Loucy (cell line): ENCODE data around the gene FUOM.

Source experiments
- H2AFZ ChIP-seq: fragments of 200-600 bp; sonication (generic); 2 replicates; pipeline ENCODE4 v1.6.0; 2016; ENCODE audit warnings: antibody characterized with exemption, mild to moderate bottlenecking, low read length, moderate library complexity
- H3F3A ChIP-seq: fragments of 200-600 bp; 2 replicates; pipeline ENCODE4 v1.6.0; 2016; ENCODE audit warnings: antibody characterized with exemption, low read depth, mild to moderate bottlenecking
- H3K27me3 ChIP-seq: fragments of 200-600 bp; sonication (generic); 2 replicates; pipeline ENCODE4 v1.6.1; 2014; ENCODE audit warnings: low read length, mild to moderate bottlenecking; ENCODE audit not compliant: insufficient read depth, poor library complexity, severe bottlenecking
- H3K36me3 ChIP-seq: fragments of 200-600 bp; sonication (generic); 2 replicates; pipeline ENCODE4 v1.6.1; 2016; ENCODE audit warnings: low read length; ENCODE audit not compliant: insufficient read depth
- H3K4me1 ChIP-seq: fragments of 200-600 bp; sonication (generic); 2 replicates; pipeline ENCODE4 v1.5.1; 2014; ENCODE audit warnings: low read length, mild to moderate bottlenecking; ENCODE audit not compliant: insufficient read depth, poor library complexity, severe bottlenecking
- H3K4me2 ChIP-seq: fragments of 200-600 bp; sonication (generic); 2 replicates; pipeline ENCODE4 v1.6.0; 2014; ENCODE audit warnings: antibody characterized with exemption, low read length, low read depth, mild to moderate bottlenecking; ENCODE audit not compliant: poor library complexity, severe bottlenecking
- H3K4me3 ChIP-seq: fragments of 200-600 bp; sonication (generic); 2 replicates; pipeline ENCODE4 v1.5.1; 2014; ENCODE audit warnings: low read length, mild to moderate bottlenecking, mixed read lengths; ENCODE audit not compliant: poor library complexity, severe bottlenecking
- H3K79me2 ChIP-seq: fragments of 200-600 bp; sonication (generic); 2 replicates; pipeline ENCODE4 v1.6.1; 2014; ENCODE audit warnings: low read length; ENCODE audit not compliant: insufficient read depth
- H3K9ac ChIP-seq: fragments of 200-600 bp; sonication (generic); 2 replicates; pipeline ENCODE4 v1.6.0; 2014; ENCODE audit warnings: mild to moderate bottlenecking, low read depth, low read length, moderate library complexity; ENCODE audit not compliant: poor library complexity, severe bottlenecking
- H3K9me2 ChIP-seq: fragments of 200-600 bp; sonication (generic); replicated peaks from 2 replicates; pipeline ENCODE4 v1.6.1; 2016; ENCODE audit warnings: low read depth, low read length, mixed read lengths
- H3K9me3 ChIP-seq: fragments of 200-600 bp; sonication (generic); 2 replicates; pipeline ENCODE4 v1.6.1; 2014; ENCODE audit warnings: mild to moderate bottlenecking, antibody characterized with exemption, low read length, low read depth; ENCODE audit not compliant: insufficient read depth
- H4K20me1 ChIP-seq: fragments of 200-600 bp; sonication (generic); 2 replicates; pipeline ENCODE4 v1.6.0; 2014; ENCODE audit warnings: antibody characterized with exemption, low read length, mild to moderate bottlenecking; ENCODE audit not compliant: insufficient read depth, poor library complexity, severe bottlenecking
- CTCF ChIP-seq: fragments of 200-600 bp; sonication (generic); conservative IDR thresholded peaks from 2 replicates; pipeline ENCODE4 v1.5.1; 2014; ENCODE audit warnings: mild to moderate bottlenecking, antibody characterized with exemption, low read length
- EZH2phosphoT487 ChIP-seq: fragments of 200-600 bp; IDR thresholded peaks from 2 replicates; pipeline ENCODE4 v1.6.1; 2018; ENCODE audit warnings: antibody characterized with exemption, mild to moderate bottlenecking, moderate library complexity, borderline replicate concordance

Gene FUOM

GRCh38 chr10:133356549-133357284 lies 1.1 kb downstream of the FUOM start:
- Histone ChIP-seq H4K20me1 (no peaks in the 10 kb centered on the region), H3K79me2 (no peaks in the 10 kb centered on the region), H3K27me3 (no peaks in the 10 kb centered on the region), H3K36me3 (no peaks in the 10 kb centered on the region), H2AFZ (no peak overlapping the region), H3K4me2 (peak overlapping the region; percentile 57), H3K4me3 (peak overlapping the region; percentile 66), H3K4me1 (no peaks in the 10 kb centered on the region), H3K9me3 (no peaks in the 10 kb centered on the region; the same call in 1 of the 2 replicates), H3F3A (no peaks in the 10 kb centered on the region), H3K9ac (peak overlapping the region; percentile 59), H3K9me2 (no peaks in the 10 kb centered on the region)
- TF ChIP-seq EZH2phosphoT487 (no peak), CTCF (no peak)

DNA sequence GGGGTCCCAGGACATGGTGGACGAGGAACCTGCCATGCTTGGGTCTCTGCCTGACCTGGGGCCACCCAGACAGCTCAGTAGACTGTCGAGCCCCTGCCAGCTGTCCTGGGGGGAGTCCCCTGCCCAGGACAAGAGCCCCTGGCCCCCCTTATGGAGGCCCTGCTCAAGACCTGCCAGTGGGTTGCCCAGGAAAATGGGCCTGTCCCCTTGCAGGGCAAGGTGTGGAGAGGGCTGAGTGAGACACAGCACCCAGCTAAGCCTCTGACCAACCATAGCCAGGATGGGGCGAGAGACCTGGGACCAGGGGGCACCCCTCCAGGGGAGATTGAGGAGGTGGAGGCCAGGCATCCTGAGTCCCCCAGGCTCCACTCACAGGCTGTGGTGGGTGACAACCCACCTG lies 1.8 kb downstream of the FUOM start:
- Histone ChIP-seq H3K9me2 (no peaks in the 10 kb centered on the region), H3F3A (no peaks in the 10 kb centered on the region), H3K9me3 (no peaks in the 10 kb centered on the region; the same call in 1 of the 2 replicates), H3K79me2 (no peaks in the 10 kb centered on the region), H3K4me1 (no peaks in the 10 kb centered on the region), H3K36me3 (no peaks in the 10 kb centered on the region), H3K4me2 (no peak overlapping the region), H4K20me1 (no peaks in the 10 kb centered on the region), H3K4me3 (no peak overlapping the region), H3K9ac (no peak overlapping the region), H2AFZ (no peak overlapping the region), H3K27me3 (no peaks in the 10 kb centered on the region)
- TF ChIP-seq CTCF (no peak), EZH2phosphoT487 (no peak)

DNA sequence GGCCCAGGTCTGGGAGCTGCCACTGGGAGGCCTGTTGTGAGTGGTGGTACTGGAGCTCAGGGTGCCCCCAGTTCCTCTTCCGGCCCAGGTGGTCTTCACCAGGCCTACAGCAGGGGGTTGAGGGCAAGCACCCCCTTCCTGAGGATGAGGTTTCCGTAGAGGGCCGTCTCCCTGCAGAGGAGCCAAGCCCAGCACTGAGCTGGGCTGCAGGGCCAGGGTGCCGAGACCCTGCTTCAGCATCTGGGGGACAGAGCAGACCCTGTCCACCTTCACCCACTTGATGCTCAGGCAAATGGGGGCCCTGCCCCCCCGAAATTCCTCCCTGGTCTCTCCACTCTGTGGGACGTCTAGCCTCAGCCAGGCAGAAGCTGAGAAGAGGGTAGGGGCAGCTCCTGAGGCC lies 2.6 kb downstream of the FUOM start:
- TF ChIP-seq CTCF (no peak), EZH2phosphoT487 (no peak)
- no peaks in the 10 kb centered on the region for H3K27me3 ChIP-seq
- H3K9me2 ChIP-seq, result no peaks in the 10 kb centered on the region
- H3F3A ChIP-seq, result no peaks in the 10 kb centered on the region
- no peak overlapping the region for H3K4me3 ChIP-seq
- no peak overlapping the region for H2AFZ ChIP-seq
- H3K79me2 ChIP-seq, result no peaks in the 10 kb centered on the region
- H3K4me1 ChIP-seq, result no peaks in the 10 kb centered on the region
- H3K4me2 ChIP-seq, result no peak overlapping the region
- no peak overlapping the region for H3K9ac ChIP-seq
- no peaks in the 10 kb centered on the region; the same call in 1 of the 2 replicates for H3K9me3 ChIP-seq
- no peaks in the 10 kb centered on the region for H3K36me3 ChIP-seq
- no peaks in the 10 kb centered on the region for H4K20me1 ChIP-seq
